Measurements from ENCODE around the gene COL9A2.

DNA sequence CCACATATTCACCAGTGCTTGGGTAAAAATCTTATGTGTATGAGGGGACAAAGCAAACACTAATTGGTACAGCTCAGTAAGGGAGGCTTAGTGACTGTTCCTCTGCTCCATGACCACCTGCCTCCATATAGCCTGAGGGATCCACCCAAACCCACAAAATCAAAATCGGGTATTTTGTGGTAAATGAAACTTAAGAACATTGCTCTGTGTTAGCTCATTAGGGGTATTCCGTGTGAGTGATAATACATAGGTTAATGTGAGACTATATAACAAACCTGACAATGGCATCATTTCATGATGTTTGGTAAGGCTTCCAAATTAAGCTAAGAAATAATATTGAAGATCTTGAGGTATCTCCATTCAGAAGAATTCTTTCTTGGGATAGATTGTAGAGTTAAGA is 25.8 kb downstream of the COL9A2 start:
- TF ChIP-seq TAF1 (IDR thresholded peaks at IDR 0.05; ENCODE audit: low read depth) (no peak), EP300 (conservative IDR thresholded peaks at IDR 0.05; ENCODE audit: poor library complexity, severe bottlenecking) (no peak), POLR2AphosphoS5 (IDR thresholded peaks at IDR 0.05) (no peak), MXI1 (conservative IDR thresholded peaks at IDR 0.05; ENCODE audit: poor library complexity, severe bottlenecking) (no peak), SMC3 (conservative IDR thresholded peaks at IDR 0.05; ENCODE audit: poor library complexity) (no peak), EZH2 (IDR thresholded peaks at IDR 0.05; ENCODE audit: borderline replicate concordance, insufficient read depth, low read length, poor library complexity, severe bottlenecking) (no peak), RAD21 (conservative IDR thresholded peaks at IDR 0.05) (no peak)
- TF ChIP-seq, protein P1, sequence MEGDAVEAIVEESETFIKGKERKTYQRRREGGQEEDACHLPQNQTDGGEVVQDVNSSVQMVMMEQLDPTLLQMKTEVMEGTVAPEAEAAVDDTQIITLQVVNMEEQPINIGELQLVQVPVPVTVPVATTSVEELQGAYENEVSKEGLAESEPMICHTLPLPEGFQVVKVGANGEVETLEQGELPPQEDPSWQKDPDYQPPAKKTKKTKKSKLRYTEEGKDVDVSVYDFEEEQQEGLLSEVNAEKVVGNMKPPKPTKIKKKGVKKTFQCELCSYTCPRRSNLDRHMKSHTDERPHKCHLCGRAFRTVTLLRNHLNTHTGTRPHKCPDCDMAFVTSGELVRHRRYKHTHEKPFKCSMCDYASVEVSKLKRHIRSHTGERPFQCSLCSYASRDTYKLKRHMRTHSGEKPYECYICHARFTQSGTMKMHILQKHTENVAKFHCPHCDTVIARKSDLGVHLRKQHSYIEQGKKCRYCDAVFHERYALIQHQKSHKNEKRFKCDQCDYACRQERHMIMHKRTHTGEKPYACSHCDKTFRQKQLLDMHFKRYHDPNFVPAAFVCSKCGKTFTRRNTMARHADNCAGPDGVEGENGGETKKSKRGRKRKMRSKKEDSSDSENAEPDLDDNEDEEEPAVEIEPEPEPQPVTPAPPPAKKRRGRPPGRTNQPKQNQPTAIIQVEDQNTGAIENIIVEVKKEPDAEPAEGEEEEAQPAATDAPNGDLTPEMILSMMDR (IDR thresholded peaks at IDR 0.05; ENCODE audit: poor library complexity, severe bottlenecking) = no peak
- TF ChIP-seq, protein P2, sequence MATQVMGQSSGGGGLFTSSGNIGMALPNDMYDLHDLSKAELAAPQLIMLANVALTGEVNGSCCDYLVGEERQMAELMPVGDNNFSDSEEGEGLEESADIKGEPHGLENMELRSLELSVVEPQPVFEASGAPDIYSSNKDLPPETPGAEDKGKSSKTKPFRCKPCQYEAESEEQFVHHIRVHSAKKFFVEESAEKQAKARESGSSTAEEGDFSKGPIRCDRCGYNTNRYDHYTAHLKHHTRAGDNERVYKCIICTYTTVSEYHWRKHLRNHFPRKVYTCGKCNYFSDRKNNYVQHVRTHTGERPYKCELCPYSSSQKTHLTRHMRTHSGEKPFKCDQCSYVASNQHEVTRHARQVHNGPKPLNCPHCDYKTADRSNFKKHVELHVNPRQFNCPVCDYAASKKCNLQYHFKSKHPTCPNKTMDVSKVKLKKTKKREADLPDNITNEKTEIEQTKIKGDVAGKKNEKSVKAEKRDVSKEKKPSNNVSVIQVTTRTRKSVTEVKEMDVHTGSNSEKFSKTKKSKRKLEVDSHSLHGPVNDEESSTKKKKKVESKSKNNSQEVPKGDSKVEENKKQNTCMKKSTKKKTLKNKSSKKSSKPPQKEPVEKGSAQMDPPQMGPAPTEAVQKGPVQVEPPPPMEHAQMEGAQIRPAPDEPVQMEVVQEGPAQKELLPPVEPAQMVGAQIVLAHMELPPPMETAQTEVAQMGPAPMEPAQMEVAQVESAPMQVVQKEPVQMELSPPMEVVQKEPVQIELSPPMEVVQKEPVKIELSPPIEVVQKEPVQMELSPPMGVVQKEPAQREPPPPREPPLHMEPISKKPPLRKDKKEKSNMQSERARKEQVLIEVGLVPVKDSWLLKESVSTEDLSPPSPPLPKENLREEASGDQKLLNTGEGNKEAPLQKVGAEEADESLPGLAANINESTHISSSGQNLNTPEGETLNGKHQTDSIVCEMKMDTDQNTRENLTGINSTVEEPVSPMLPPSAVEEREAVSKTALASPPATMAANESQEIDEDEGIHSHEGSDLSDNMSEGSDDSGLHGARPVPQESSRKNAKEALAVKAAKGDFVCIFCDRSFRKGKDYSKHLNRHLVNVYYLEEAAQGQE (IDR thresholded peaks at IDR 0.05; ENCODE audit: borderline replicate concordance) = no peak

Data from neural cell (in vitro differentiated cells).